Left kidney (tissue), 2 donors: ENCODE data around the gene SEMA4G. TPM values are rescaled to one million over a fixed set of nuclear protein-coding genes. Genes with fewer than 3 reads are reported as not detected.

Source experiments
- DNase-seq: peaks from one replicate; pipeline ENCODE4 v3.0.0-alpha.2; 2013
- polyA plus RNA-seq: library from polyadenylated mRNA; unstranded; fragments of 120-200 nt; gene quantifications from one replicate; pipeline ENCODE4 v1.2.1, GENCODE V29; 2013; ENCODE audit not compliant: insufficient read length

Gene SEMA4G
- polyA plus RNA-seq, 1 donor, result 63.0 TPM

DNA sequence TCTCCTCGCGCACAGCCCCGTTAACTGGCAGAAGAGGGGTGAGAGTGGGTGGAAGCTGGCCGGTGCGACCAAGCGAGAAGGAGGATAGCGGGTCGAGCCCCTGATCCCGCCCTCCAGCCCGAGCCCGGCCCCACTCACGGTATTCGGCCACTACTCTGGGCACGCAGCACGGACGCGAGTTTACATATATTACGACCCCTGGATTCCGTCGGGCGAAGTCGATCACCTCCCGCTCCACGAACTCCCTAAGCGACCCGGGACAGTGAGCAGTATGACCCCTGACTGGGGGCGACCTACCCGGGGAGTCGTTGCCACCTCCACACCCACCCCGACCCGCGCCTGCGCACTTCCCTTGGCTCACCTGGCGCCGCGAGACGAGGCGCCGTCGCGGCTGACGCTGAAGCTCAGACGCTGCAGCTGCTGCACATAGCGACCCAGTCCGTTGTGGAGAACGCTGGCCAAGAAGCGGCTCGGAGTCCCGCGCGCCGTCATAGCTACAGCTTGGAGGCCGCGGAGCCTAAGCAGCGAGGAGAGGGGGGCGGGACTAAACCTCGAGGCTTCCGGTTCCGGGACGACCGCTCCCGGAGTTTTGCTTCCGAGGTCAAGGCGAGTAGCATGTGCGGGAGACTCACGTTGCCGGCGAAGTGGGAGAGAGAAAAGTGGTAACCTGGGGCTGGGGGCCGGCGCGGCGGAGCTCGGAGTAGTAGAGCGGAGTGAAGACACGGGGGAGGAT is 17.8 kb downstream of the SEMA4G start, which contains the start of the genes MRPL43 and TWNK:
Gene MRPL43, minus strand, starts transcription at position 546 of the 733 bp plus-strand sequence. Its CDS starts 54 bp downstream, at position 492.
Gene TWNK, plus strand, starts transcription at position 592 of the 733 bp plus-strand sequence. CDS start 668 bp downstream, outside the sequence.
- peak; percentile 81 for DNase-seq

GRCh38 chr10:100987685-100988049 is 18.4 kb downstream of the SEMA4G start:
- DNase-seq, result no peak

- DNase-seq, result no peak
Observed at GRCh38 chr10:100988166-100988565, 18.9 kb downstream of the SEMA4G start.

GRCh38 chr10:100989088-100989487 is 19.8 kb downstream of the SEMA4G start:
- no peak for DNase-seq

DNA sequence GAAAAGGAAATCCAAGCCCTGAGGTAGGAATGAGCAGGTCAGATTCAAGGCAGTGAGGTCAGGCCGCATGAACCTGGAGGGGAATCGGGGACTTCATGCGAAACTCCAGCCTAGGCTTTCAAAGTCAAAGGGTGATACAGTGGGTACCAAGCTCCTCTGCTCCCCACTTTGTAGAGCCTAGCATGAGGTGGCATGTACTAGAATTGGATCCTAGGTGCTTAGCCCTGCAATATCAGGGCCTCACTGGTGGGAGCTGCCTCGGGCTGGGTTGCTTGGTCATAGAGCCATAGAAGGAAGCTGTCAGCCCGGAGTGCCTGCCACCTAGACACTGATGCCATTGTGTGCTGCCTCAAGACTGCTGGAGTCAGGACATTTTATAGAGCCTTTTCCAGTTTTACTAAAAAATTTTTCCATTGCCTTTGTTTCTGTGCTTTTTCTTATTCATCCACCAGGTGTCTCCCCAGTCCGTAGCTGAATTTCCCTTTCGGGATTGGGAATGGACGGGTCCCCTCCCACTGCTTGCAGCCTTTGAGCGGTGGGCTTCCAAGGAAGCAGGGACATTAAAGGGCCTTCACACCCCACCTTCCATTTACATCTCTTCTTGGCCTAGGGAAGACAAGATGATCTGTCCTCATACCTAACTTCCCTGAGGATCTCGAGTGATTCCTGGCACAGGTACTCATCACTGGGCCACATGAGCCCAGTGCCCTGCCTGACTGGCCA is 24.8 kb downstream of the SEMA4G start:
- DNase-seq, result no peak

GRCh38 chr10:100995181-100995580 is 25.9 kb downstream of the SEMA4G start:
- DNase-seq, result no peak

DNA sequence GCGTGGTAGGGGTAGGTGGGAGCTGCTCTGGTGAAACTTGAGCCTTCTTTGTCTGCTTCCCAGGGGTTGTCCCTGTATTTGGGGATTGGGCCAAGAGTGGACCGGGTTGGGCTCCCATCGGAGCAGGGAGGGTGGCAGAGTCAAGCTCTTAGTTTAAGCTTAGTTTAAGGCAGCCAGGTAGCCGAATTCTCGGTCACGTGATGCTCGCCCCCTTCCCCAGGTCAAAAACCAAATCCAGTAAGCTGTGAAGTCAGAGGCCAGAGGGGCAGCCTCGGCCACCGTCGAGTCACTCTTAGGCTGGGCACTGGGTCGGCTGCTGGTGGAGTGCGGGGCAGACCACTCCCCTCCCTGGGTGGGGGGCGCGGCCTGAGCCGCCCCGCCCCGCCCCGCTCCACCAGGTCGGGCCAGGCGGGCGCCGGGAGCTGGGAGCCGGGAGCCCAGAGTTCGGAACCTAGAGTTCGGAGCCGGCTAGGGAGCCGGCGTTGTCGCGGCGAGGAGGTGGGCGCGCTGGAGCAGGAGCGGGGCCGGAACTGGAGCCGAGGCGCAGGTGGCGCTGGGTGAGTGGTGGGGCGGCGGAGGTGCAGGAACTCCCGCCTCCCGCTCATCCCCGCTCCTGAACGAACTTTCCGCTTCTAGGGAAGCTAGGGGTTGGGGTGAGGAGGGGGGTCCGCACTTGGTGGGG is 27.5 kb downstream of the SEMA4G start:
- DNase-seq, result no peak

DNA sequence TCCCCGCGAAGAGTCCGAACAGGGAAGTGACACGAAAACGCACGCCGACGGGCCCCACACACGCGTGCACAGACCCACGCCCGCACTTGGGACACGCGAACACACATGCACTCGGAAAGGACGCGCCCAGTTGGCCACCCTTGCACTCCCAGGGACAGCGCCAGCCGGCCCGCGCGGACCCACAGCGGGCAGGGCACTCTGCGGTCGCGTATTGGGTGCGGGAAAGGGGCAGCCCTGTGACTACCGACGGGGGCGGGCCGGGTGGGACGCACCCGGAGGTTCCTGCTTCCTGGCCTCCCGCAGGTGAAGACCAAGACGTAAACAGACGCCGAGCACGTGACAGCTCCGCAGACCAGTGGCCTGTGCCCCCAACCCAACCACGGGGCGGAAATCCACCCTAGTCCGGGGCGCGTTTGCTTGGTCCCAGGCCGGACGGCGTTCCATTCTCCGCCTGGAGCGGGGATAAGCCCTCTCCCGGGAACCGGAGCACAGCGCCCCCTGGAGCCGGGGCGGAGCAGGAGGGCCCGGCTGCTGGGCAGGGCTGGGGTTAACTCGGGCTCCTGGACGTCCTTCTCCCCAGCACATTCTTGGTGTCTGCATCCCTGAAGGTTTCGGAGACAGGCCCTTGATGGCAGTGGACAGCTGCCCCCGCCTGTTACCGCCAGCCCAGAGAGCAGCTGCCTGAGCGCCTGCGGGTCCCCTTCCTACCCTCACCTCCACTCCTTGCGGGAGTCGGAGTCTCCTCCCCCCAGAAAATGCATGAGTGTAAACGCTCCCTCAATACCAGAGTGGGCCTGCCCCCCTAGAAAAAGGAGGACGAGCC is 28.3 kb downstream of the SEMA4G start:
- no peak for DNase-seq

GRCh38 chr10:100998183-100998990 is 29.1 kb downstream of the SEMA4G start:
- peak; percentile 90 for DNase-seq

DNA sequence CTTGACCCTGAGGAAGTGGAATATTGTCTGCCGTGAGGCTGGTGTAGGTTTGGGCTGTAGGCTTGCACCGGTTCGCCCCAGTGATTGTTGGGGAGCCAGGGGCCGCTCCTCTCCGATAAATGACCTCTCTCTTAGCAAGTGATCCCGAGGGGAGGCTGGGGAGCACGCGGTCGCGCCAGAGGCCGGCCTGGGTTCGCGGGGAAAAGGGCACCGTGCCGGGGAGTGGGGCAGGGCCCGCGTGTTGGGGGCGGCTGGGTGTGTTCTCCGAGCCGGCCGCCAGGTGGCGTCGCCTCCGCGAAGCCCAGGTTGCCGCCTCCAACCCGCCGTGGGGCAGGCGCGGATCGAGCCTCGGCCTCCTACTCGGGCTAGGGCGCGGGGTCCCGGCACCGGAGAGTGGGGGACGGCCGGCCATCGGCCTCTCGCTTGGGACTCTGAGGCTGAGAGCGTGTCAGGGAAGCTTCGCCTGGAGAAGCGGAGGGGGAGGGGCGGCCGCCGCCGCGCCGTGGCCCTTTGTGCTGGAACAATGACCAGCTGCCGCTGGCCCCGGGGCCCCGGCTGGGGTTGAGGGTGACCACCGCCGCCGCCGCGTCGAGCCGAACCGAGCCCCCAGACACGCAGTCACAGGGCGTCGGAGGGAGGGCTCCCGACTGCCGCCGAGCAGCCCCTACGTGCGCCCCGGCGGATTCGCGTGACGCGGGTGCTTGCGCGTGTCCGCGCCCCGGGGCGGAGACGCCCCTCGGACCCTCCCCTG is 29.9 kb downstream of the SEMA4G start:
- peak; percentile 77 for DNase-seq

- DNase-seq, result no peak
Observed at GRCh38 chr10:100999742-101000126, 30.4 kb downstream of the SEMA4G start, which contains the start of gene LZTS2. Gene LZTS2 (plus strand): TSS chr10:100999808. CDS start chr10:101002539, 2,731 bp downstream.

DNA sequence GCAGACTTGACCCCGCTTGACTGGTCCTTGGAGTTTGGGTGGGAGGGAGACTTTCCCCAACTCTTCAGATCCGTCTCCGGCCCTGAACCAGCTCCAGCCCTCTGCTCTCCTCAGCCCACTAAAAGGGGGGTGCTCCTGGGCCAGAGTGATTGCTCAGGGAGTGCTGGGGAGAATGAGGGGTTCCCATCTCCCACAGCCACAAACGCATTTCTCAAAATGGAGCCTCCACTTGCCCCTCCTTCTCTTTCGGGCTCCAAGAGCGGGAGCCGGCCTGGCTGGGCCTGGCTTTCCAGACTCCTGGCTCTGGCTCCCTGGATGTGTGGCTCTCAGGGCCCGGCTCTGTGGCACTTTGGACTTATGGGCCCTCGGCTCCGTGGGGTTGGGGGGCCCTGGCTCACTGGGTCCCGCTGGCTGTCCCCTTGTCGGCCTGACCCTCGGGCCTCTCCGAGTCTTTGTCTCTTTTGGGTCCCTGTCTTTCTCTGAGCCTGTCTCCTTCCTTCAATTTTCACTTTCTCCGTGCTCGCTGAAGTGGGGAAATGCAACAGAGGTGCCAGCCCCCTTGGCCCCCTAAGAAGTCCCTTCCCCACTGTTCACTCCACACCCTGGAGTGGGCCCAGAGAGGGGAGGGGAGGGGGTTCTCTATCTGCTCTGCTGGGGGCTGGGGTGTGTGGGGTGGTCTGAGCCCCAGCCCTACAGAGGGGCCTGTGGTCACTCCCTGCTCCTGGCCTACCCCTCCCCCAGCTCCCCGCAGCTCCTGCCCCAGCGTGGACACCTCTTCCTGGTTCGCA is 31.0 kb downstream of the SEMA4G start:
- DNase-seq, result no peak

DNA sequence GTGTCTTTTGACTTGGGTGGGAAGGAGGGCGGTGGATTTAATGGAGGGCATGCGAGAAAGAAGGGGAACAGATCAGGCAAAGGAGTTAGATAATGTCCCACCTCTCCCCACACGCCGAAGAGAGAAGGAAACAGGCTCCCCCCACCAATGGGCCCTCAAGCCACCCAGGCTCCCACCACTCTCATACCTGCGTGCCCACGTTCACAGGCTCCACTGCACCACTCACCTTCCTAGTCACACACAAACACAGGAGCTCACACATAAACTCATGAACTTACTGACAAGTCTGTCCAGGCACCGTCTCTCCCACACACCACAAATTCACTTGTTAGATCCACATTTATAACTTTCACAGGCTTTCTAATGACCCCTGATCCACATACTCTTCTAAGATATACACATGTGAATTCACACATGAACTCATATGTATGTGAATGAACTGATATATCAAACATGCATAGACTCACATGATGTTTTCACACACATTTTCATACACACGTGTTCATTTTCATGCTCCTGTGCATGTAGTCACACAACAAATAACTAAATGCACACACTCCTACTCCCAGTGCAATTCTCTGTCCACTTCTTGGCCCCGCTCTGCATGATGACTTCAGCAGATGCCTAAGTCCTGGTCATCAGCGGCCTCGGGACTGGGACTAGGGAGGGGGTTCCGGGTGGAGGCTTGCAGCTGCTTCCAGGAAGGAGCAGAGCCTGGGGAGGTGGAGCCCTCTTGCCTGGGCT is 31.8 kb downstream of the SEMA4G start:
- peak; percentile 78 for DNase-seq

- DNase-seq, result no peak
Observed at GRCh38 chr10:101001659-101002035, 32.3 kb downstream of the SEMA4G start.

- no peak for DNase-seq
Observed at GRCh38 chr10:101002456-101002855, 33.2 kb downstream of the SEMA4G start.

- no peak for DNase-seq
Observed at GRCh38 chr10:101003639-101004206, 34.4 kb downstream of the SEMA4G start.

GRCh38 chr10:101005361-101005760 is 36.1 kb downstream of the SEMA4G start:
- DNase-seq, result no peak

DNA sequence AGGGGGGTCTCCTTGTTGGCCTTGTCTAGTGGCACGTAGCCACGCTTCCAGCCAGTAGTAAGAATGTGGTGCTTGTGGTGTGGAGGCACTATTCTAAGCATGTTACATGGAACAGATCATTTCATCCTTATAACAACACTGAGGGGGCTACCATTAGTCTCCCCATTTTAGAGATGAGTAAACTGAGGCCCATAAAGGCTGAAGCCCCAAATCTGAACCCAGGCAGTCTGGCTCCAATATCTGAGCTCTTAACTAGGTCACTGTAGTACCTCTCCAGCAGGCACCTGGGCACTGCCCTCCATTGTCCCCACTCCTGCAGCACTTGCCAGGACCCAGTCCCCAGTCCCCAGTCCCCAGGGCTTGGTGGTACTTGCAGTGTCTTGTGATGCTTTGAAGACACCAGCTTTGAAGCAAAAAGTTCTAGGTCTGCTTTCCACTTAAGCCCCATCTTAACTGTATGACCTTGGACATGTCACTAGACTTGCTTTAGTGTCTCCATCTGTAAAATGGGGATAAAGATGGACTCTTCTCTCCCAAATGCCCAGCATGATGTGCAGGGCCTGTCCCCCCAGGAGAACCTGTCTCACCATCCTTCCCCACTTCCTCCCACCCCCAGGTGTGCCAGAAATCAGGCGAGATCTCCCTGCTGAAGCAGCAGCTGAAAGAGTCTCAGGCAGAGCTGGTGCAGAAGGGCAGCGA is 36.7 kb downstream of the SEMA4G start:
- DNase-seq, result no peak
